ENCODE measurements around the gene ITGA1.

The ITGA1 gene

DNA sequence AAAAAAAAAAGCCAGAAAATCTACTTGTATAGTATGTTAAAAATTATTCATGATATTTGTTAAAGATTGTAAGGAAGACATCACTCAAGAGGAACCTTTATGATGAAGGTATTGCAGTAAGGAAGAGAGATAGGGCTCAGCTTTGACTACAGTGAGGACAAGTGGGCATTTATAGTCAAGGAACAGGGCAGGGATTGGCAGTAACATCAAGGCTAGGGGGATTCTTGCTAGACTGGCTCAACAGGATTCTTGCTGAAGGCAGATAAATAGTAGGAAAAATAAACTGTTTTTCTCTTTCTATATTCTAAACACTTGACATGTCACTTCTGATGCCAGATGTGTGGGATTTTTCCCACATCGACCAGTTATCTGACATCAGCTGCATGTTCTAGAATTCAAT lies 96.7 kb downstream of the ITGA1 start:
- no peak overlapping the region for H3K4me3 ChIP-seq (ENCODE audit: low read depth, low read length)
- no peaks in the 10 kb centered on the region for H3K27me3 ChIP-seq (ENCODE audit: control insufficient read depth, insufficient read depth, low read length)
- no peaks in the 10 kb centered on the region for H3K9me3 ChIP-seq (ENCODE audit: control insufficient read depth, insufficient read depth, low read length)
- H3K36me3 ChIP-seq (ENCODE audit: control insufficient read depth, insufficient read depth, low read length), result no peaks in the 10 kb centered on the region
- H3K4me1 ChIP-seq (ENCODE audit: control insufficient read depth, insufficient read depth, low read length), result no peaks in the 10 kb centered on the region
- no peak overlapping the region for H3K27ac ChIP-seq (ENCODE audit: low read depth, low read length)
- H3K9ac ChIP-seq (ENCODE audit: low read depth, low read length), result no peak overlapping the region

DNA sequence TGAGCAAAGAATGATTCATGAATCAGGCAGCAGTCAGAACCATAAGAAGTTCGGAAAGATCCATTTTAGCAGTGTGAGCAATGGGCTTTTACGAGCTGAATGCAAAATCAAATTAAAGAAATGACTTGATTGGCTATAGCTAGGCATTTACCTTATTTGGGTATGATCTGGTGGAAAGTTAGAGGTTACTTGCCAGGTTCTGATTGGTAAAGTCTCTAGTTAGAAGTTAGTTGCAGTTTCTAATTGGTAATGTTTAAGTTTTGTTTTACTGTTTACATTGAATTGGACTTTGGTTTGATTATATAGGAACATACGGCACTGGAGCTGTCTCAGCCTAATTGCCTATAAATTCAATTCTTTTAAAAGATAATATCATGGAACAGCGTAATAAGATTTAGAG lies 97.9 kb downstream of the ITGA1 start:
- Histone ChIP-seq H3K9me3 (ENCODE audit: control insufficient read depth, insufficient read depth, low read length) (no peaks in the 10 kb centered on the region), H3K36me3 (ENCODE audit: control insufficient read depth, insufficient read depth, low read length) (no peaks in the 10 kb centered on the region)

GRCh38 chr5:52886206-52886605 lies 98.5 kb downstream of the ITGA1 start:
- Histone ChIP-seq H3K4me1 (ENCODE audit: control insufficient read depth, insufficient read depth, low read length) (no peaks in the 10 kb centered on the region), H3K27ac (ENCODE audit: low read depth, low read length) (no peak overlapping the region), H3K27me3 (ENCODE audit: control insufficient read depth, insufficient read depth, low read length) (no peaks in the 10 kb centered on the region), H3K9me3 (ENCODE audit: control insufficient read depth, insufficient read depth, low read length) (no peaks in the 10 kb centered on the region), H3K36me3 (ENCODE audit: control insufficient read depth, insufficient read depth, low read length) (no peaks in the 10 kb centered on the region), H3K4me3 (ENCODE audit: low read depth, low read length) (no peak overlapping the region), H3K9ac (ENCODE audit: low read depth, low read length) (no peak overlapping the region)

More for the DNA sequence above, 97.9 kb downstream of the ITGA1 start:
- H3K4me3 ChIP-seq (ENCODE audit: low read depth, low read length), result no peak overlapping the region
- H3K27me3 ChIP-seq (ENCODE audit: control insufficient read depth, insufficient read depth, low read length), result no peaks in the 10 kb centered on the region
- no peaks in the 10 kb centered on the region for H3K4me1 ChIP-seq (ENCODE audit: control insufficient read depth, insufficient read depth, low read length)
- no peak overlapping the region for H3K27ac ChIP-seq (ENCODE audit: low read depth, low read length)
- no peak overlapping the region for H3K9ac ChIP-seq (ENCODE audit: low read depth, low read length)

GRCh38 chr5:52887066-52887465 lies 99.3 kb downstream of the ITGA1 start:
- Histone ChIP-seq H3K36me3 (ENCODE audit: control insufficient read depth, insufficient read depth, low read length) (no peaks in the 10 kb centered on the region), H3K27ac (ENCODE audit: low read depth, low read length) (no peak overlapping the region), H3K4me3 (ENCODE audit: low read depth, low read length) (no peak overlapping the region), H3K27me3 (ENCODE audit: control insufficient read depth, insufficient read depth, low read length) (no peaks in the 10 kb centered on the region), H3K4me1 (ENCODE audit: control insufficient read depth, insufficient read depth, low read length) (no peaks in the 10 kb centered on the region), H3K9ac (ENCODE audit: low read depth, low read length) (no peak overlapping the region), H3K9me3 (ENCODE audit: control insufficient read depth, insufficient read depth, low read length) (no peaks in the 10 kb centered on the region)

GRCh38 chr5:52888363-52888762 lies 100.6 kb downstream of the ITGA1 start:
- no peaks in the 10 kb centered on the region for H3K4me1 ChIP-seq (ENCODE audit: control insufficient read depth, insufficient read depth, low read length)
- H3K4me3 ChIP-seq (ENCODE audit: low read depth, low read length), result no peak overlapping the region
- no peaks in the 10 kb centered on the region for H3K27me3 ChIP-seq (ENCODE audit: control insufficient read depth, insufficient read depth, low read length)
- H3K27ac ChIP-seq (ENCODE audit: low read depth, low read length), result no peak overlapping the region
- H3K36me3 ChIP-seq (ENCODE audit: control insufficient read depth, insufficient read depth, low read length), result no peaks in the 10 kb centered on the region
- H3K9me3 ChIP-seq (ENCODE audit: control insufficient read depth, insufficient read depth, low read length), result no peaks in the 10 kb centered on the region
- H3K9ac ChIP-seq (ENCODE audit: low read depth, low read length), result no peak overlapping the region

- no peaks in the 10 kb centered on the region for H3K27me3 ChIP-seq (ENCODE audit: control insufficient read depth, insufficient read depth, low read length)
- H3K36me3 ChIP-seq (ENCODE audit: control insufficient read depth, insufficient read depth, low read length), result no peaks in the 10 kb centered on the region
- H3K4me3 ChIP-seq (ENCODE audit: low read depth, low read length), result no peak overlapping the region
- 0 out of 2 replicates have a peak, but pooled peaks cover 2% of the 10 kb centered on the region for H3K4me1 ChIP-seq (ENCODE audit: control insufficient read depth, insufficient read depth, low read length)
- H3K9me3 ChIP-seq (ENCODE audit: control insufficient read depth, insufficient read depth, low read length), result no peaks in the 10 kb centered on the region
- H3K27ac ChIP-seq (ENCODE audit: low read depth, low read length), result no peak overlapping the region
- no peak overlapping the region for H3K9ac ChIP-seq (ENCODE audit: low read depth, low read length)
Measured at GRCh38 chr5:52892242-52892878, 104.6 kb downstream of the ITGA1 start.

- Histone ChIP-seq H3K4me3 (ENCODE audit: low read depth, low read length) (no peak overlapping the region), H3K9me3 (ENCODE audit: control insufficient read depth, insufficient read depth, low read length) (no peaks in the 10 kb centered on the region), H3K4me1 (ENCODE audit: control insufficient read depth, insufficient read depth, low read length) (0 out of 2 replicates have a peak, but pooled peaks cover 2% of the 10 kb centered on the region), H3K27me3 (ENCODE audit: control insufficient read depth, insufficient read depth, low read length) (no peaks in the 10 kb centered on the region), H3K36me3 (ENCODE audit: control insufficient read depth, insufficient read depth, low read length) (no peaks in the 10 kb centered on the region), H3K9ac (ENCODE audit: low read depth, low read length) (no peak overlapping the region), H3K27ac (ENCODE audit: low read depth, low read length) (no peak overlapping the region)
Measured at GRCh38 chr5:52893105-52893504, 105.4 kb downstream of the ITGA1 start.

DNA sequence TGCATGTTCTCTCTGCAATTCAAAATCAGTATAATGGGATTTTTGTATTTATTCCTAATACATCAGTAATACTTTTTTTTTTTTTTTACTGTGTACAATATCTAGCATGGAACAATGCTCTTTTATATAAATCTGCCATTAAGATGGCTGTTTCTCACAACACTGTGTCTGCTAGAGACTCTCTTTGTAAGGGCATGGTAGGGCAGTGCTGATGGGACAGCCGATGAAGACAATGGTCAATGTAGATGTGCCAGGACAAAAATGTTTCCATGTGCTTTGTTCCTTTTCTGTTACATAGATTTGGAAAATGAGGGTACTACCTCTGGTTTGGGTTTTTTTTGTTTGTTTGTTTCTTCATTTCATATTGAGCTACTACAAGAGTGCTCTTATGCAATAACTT lies 106.1 kb downstream of the ITGA1 start:
- no peak overlapping the region for H3K9ac ChIP-seq (ENCODE audit: low read depth, low read length)
- 0 out of 2 replicates have a peak, but pooled peaks cover 2% of the 10 kb centered on the region for H3K4me1 ChIP-seq (ENCODE audit: control insufficient read depth, insufficient read depth, low read length)
- no peaks in the 10 kb centered on the region for H3K9me3 ChIP-seq (ENCODE audit: control insufficient read depth, insufficient read depth, low read length)
- H3K27me3 ChIP-seq (ENCODE audit: control insufficient read depth, insufficient read depth, low read length), result no peaks in the 10 kb centered on the region
- H3K4me3 ChIP-seq (ENCODE audit: low read depth, low read length), result no peak overlapping the region
- no peak overlapping the region for H3K27ac ChIP-seq (ENCODE audit: low read depth, low read length)
- no peaks in the 10 kb centered on the region for H3K36me3 ChIP-seq (ENCODE audit: control insufficient read depth, insufficient read depth, low read length)

- Histone ChIP-seq H3K9me3 (ENCODE audit: control insufficient read depth, insufficient read depth, low read length) (no peaks in the 10 kb centered on the region), H3K27ac (ENCODE audit: low read depth, low read length) (no peak overlapping the region), H3K4me3 (ENCODE audit: low read depth, low read length) (no peak overlapping the region), H3K4me1 (ENCODE audit: control insufficient read depth, insufficient read depth, low read length) (0 out of 2 replicates have a peak, but pooled peaks cover 2% of the 10 kb centered on the region), H3K36me3 (ENCODE audit: control insufficient read depth, insufficient read depth, low read length) (no peaks in the 10 kb centered on the region), H3K27me3 (ENCODE audit: control insufficient read depth, insufficient read depth, low read length) (no peaks in the 10 kb centered on the region), H3K9ac (ENCODE audit: low read depth, low read length) (no peak overlapping the region)
Measured at GRCh38 chr5:52894451-52894850, 106.7 kb downstream of the ITGA1 start.

DNA sequence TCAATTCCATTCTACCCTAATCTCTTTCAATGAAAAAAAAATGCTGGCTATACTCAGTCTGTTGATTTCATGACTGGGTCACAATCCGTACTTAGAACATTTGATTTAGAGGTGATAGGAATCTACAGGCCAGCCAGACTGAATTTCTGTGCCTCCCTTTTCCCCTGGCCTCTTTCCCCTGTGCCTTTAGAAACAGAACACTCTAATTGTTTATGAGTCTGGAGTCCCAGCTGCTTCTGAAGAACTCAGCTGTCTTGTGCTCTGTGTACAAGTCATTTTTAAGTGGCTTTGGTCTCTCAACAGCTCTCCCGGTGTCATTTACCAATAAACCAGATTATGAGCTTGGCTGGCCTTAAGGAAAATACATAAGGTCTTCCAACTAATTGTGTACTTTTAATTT lies 107.4 kb downstream of the ITGA1 start:
- no peaks in the 10 kb centered on the region for H3K9me3 ChIP-seq (ENCODE audit: control insufficient read depth, insufficient read depth, low read length)
- no peak overlapping the region for H3K4me3 ChIP-seq (ENCODE audit: low read depth, low read length)
- no peak overlapping the region for H3K9ac ChIP-seq (ENCODE audit: low read depth, low read length)
- 0 out of 2 replicates have a peak, but pooled peaks cover 2% of the 10 kb centered on the region for H3K4me1 ChIP-seq (ENCODE audit: control insufficient read depth, insufficient read depth, low read length)
- H3K27me3 ChIP-seq (ENCODE audit: control insufficient read depth, insufficient read depth, low read length), result no peaks in the 10 kb centered on the region
- no peak overlapping the region for H3K27ac ChIP-seq (ENCODE audit: low read depth, low read length)
- no peaks in the 10 kb centered on the region for H3K36me3 ChIP-seq (ENCODE audit: control insufficient read depth, insufficient read depth, low read length)

GRCh38 chr5:52895572-52896413 lies 108.1 kb downstream of the ITGA1 start:
- Histone ChIP-seq H3K36me3 (ENCODE audit: control insufficient read depth, insufficient read depth, low read length) (no peaks in the 10 kb centered on the region), H3K4me1 (ENCODE audit: control insufficient read depth, insufficient read depth, low read length) (0 out of 2 replicates have a peak, but pooled peaks cover 2% of the 10 kb centered on the region), H3K27ac (ENCODE audit: low read depth, low read length) (no peak overlapping the region), H3K9me3 (ENCODE audit: control insufficient read depth, insufficient read depth, low read length) (no peaks in the 10 kb centered on the region), H3K9ac (ENCODE audit: low read depth, low read length) (no peak overlapping the region), H3K27me3 (ENCODE audit: control insufficient read depth, insufficient read depth, low read length) (no peaks in the 10 kb centered on the region), H3K4me3 (ENCODE audit: low read depth, low read length) (no peak overlapping the region)

Measured in HUES48 (cell line).